WTC11 (cell line): Measurements from ENCODE around the gene ATP6V1F.

ENCODE experiments used
- CTCF ChIP-seq: fragments of 200-600 bp; IDR thresholded peaks from 2 replicates; pipeline ENCODE4 v1.8.0; 2022; ENCODE audit warnings: antibody characterized with exemption
- ESRRA ChIP-seq: sonication (generic); formaldehyde crosslinking; IDR thresholded peaks from 2 replicates; pipeline ENCODE4 v1.8.1; 2022; ENCODE audit warnings: mild to moderate bottlenecking, missing genetic modification reagents, borderline replicate concordance
- TCF7 ChIP-seq: sonication (generic); formaldehyde crosslinking; IDR thresholded peaks from 2 replicates; pipeline ENCODE4 v1.8.0; 2022; ENCODE audit warnings: mild to moderate bottlenecking, low read depth, missing genetic modification reagents, moderate library complexity
- ZNF416 ChIP-seq: fragments of 250-450 bp; sonication (Bioruptor Pico); IDR thresholded peaks from 2 replicates; pipeline ENCODE4 v1.9.0; 2021; ENCODE audit warnings: mild to moderate bottlenecking, inconsistent platforms
- TF ChIP-seq, protein P1 (sequence below): sonication (generic); formaldehyde crosslinking; IDR thresholded peaks from 2 replicates; pipeline ENCODE4 v1.8.1; 2022; ENCODE audit warnings: low read depth, missing genetic modification reagents, borderline replicate concordance

DNA sequence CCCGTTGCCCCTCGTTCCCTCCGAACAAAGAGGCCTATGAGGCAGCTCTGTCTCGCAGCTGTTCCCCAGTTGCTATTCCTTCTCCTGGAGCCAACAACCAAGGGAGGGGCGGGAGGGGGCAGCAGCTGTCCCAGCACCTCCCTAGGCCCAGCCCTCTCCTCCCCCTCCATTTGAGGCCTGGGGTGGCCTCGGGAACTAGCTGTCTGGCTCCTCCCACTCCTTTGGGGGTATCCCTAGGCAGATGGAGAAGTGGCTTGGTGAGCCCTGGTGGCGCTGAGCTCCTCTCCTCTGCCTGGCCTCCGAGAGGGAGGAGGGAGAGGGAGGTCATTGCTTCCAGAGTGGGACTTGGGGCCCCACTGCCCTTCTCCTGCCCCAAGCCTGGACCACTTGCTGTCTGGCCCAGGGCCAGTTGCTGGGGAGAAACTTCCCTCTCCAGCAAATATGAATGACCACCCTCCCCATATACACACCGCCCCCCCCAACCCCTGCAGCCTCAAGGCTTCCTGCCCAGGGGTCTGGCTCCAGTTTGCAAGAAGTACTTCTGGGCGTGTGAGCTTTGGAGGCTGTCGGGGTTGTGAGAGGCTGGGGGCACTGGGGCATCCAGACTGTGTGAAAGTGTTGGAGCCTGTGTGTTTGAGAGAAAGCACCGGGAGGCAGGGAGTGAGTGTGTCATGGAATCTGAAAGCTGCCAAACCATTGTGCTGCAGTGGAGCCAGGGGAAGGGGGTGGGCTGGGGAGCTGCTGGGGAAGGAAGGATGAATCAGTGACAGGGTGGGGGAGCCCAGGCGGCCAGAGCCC, 29.3 kb upstream of the ATP6V1F start:
- TF ChIP-seq CTCF (no peak), ZNF416 (no peak), ESRRA (no peak), TCF7 (CRISPR knock-in tag) (no peak)
- TF ChIP-seq, protein P1, sequence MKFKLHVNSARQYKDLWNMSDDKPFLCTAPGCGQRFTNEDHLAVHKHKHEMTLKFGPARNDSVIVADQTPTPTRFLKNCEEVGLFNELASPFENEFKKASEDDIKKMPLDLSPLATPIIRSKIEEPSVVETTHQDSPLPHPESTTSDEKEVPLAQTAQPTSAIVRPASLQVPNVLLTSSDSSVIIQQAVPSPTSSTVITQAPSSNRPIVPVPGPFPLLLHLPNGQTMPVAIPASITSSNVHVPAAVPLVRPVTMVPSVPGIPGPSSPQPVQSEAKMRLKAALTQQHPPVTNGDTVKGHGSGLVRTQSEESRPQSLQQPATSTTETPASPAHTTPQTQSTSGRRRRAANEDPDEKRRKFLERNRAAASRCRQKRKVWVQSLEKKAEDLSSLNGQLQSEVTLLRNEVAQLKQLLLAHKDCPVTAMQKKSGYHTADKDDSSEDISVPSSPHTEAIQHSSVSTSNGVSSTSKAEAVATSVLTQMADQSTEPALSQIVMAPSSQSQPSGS (CRISPR knock-in tag): no peak
